Transverse colon (tissue), 4 donors: ENCODE measurements around the gene MYBPC1. TPM values are rescaled to one million over a fixed set of nuclear protein-coding genes. Genes with fewer than 3 reads are reported as not detected.
"Not testable (repeated sequence)": the region's sequence is repeated elsewhere in the genome, so short reads cannot be mapped to it uniquely, and the experiment has no call there.

Experiments used
- DNase-seq: peaks from one replicate; pipeline ENCODE4 v3.0.0-alpha.2; 2019
- H3K27ac ChIP-seq, 4 donors: fragments of 200-600 bp; sonication (generic); 2 replicates each; pipeline ENCODE4 v1.5.1; 2016 to 2018; ENCODE audit warnings: inconsistent platforms in 4 of 4
- H3K27me3 ChIP-seq: fragments of 200-600 bp; sonication (generic); 2 replicates; pipeline ENCODE4 v1.5.1; 2017; ENCODE audit warnings: inconsistent platforms
- H3K36me3 ChIP-seq, 4 donors: fragments of 200-600 bp; sonication (generic); 2 replicates each; pipeline ENCODE4 v1.5.1; 2017 to 2019; ENCODE audit warnings: inconsistent platforms in 4 of 4
- H3K4me1 ChIP-seq, 4 donors: fragments of 200-600 bp; sonication (generic); 2 replicates each; pipeline ENCODE4 v1.5.1; 2017 to 2020; ENCODE audit warnings: inconsistent platforms in 4 of 4
- H3K4me3 ChIP-seq, 4 donors: fragments of 200-600 bp; sonication (generic); 1 replicate in 1 of 4; 2 replicates in 3 of 4; pipeline versions ENCODE4 v1.5.1 to v1.6.1; 2017 to 2019; ENCODE audit warnings: inconsistent platforms in 4 of 4
- H3K9me3 ChIP-seq, 2 donors: fragments of 200-600 bp; sonication (generic); 2 replicates each; pipeline ENCODE4 v1.5.1; 2017 to 2019; ENCODE audit warnings: inconsistent platforms in 2 of 2
- CTCF ChIP-seq, 5 experiments: fragments of 200-600 bp in 3 of 5; fragments of 450-650 bp in 2 of 5; sonication (generic) in 3 of 5; IDR thresholded peaks; 1 replicate in 2 of 5; 2 replicates in 3 of 5; pipeline ENCODE4 v1.5.1; 2016 to 2017; ENCODE audit warnings: antibody characterized with exemption in 5 of 5, inconsistent platforms in 3 of 5, mild to moderate bottlenecking in 2 of 5, moderate library complexity in 1 of 5
- EP300 ChIP-seq: sonication (generic); formaldehyde crosslinking; IDR thresholded peaks from one replicate; pipeline ENCODE4 v1.6.1; 2017; ENCODE audit warnings: antibody characterized with exemption, low read depth
- POLR2A ChIP-seq: fragments of 450-650 bp; IDR thresholded peaks from one replicate; pipeline ENCODE4 v1.6.1; 2016; ENCODE audit warnings: antibody characterized with exemption, mild to moderate bottlenecking, moderate library complexity
- POLR2AphosphoS5 ChIP-seq, 3 donors: sonication (generic); formaldehyde crosslinking; IDR thresholded peaks; one replicate each; pipeline ENCODE4 v1.6.1; 2016; ENCODE audit warnings: antibody characterized with exemption in 3 of 3
- WGBS, 2 donors: methylation state at CpG; one replicate each; pipeline ENCODE4 v1.1.5; 2018; ENCODE audit warnings: low coverage in 1 of 2; 5-methylcytosine and 5-hydroxymethylcytosine counted together
- in situ Hi-C, 4 donors: fragments of 200-750 bp; cut with MboI; loops; one replicate each; pipeline versions ENCODE4 v1.15.0 to v1.15.1; 2017; ENCODE audit warnings: low sequenced_read_pairs in 3 of 4, low pct_ligation_motif_present in 1 of 4, low pct_unique_long_range_greater_than_20kb in 1 of 4
- intact Hi-C: fragments of 100-400 bp; cut with DNase I; formaldehyde crosslinking; loops from one replicate; pipeline ENCODE4 v1.15.1; 2023; ENCODE audit warnings: low total_unique reads
- total RNA-seq, 4 donors: library from RNA; depleted of rRNA; stranded (reverse); fragments of >200 nt; gene quantifications; one replicate each; pipeline ENCODE4 v1.1.0, GENCODE V29; 2016

MYBPC1 gene
- total RNA-seq, 4 donors from 2014 or later = 151 to 247 (median 182) TPM; not detected in 1

- TF ChIP-seq POLR2AphosphoS5 (IDR thresholded peaks at IDR 0.05) (no peak), EP300 (no peak), POLR2A (no peak), CTCF (IDR thresholded peaks at IDR 0.05) (no peak)
- H3K27ac ChIP-seq = no peak overlapping the region
Observed at GRCh38 chr12:101557094-101557493, 37.7 kb upstream of the MYBPC1 start.

GRCh38 chr12:101558726-101559125 lies 36.0 kb upstream of the MYBPC1 start:
- H3K4me3 ChIP-seq, intact Hi-C loops: not testable (repeated sequence)
- 75 to 93% methylated on average over 1 to 7 of the region's 7 CpGs for WGBS, 2 donors

More at GRCh38 chr12:101557094-101557493, 37.7 kb upstream of the MYBPC1 start:
- intact Hi-C loops (no loop called here), in situ Hi-C loops (loop anchor here in 1 of 4 donors (25.0 kb wide), 1 partner anchor 205 kb away; no protein-coding TSS in a partner anchor)
- no peaks in the 10 kb centered on the region for H3K27me3 ChIP-seq
- H3K4me3 ChIP-seq = no peak overlapping the region
- WGBS, 2 donors = 70 to 78% methylated on average over 4 of the region's 4 CpGs
- H3K9me3 ChIP-seq = no peaks in the 10 kb centered on the region
- DNase-seq = no peak
- H3K4me1 ChIP-seq = no peaks in the 10 kb centered on the region
- no peaks in the 10 kb centered on the region for H3K36me3 ChIP-seq

GRCh38 chr12:101563212-101563611 lies 31.6 kb upstream of the MYBPC1 start:
- Histone ChIP-seq H3K9me3 (no peaks in the 10 kb centered on the region), H3K27ac (no peak overlapping the region), H3K4me3 (no peak overlapping the region), H3K36me3 (no peaks in the 10 kb centered on the region), H3K4me1 (no peaks in the 10 kb centered on the region), H3K27me3 (no peaks in the 10 kb centered on the region)
- intact Hi-C loops = no loop called here
- DNase-seq = no peak
- TF ChIP-seq CTCF (IDR thresholded peaks at IDR 0.05) (no peak), POLR2A (no peak), EP300 (no peak), POLR2AphosphoS5 (IDR thresholded peaks at IDR 0.05) (no peak)
- in situ Hi-C loops = loop anchor here in 1 of 4 donors (25.0 kb wide), 1 partner anchor 199 kb away; no protein-coding TSS in a partner anchor
- 18 to 92% methylated on average over 1 of the region's 1 CpG for WGBS, 2 donors

More at GRCh38 chr12:101558726-101559125, 36.0 kb upstream of the MYBPC1 start:
- not testable (repeated sequence) for H3K27ac ChIP-seq, H3K9me3 ChIP-seq, H3K27me3 ChIP-seq, DNase-seq, H3K4me1 ChIP-seq, H3K36me3 ChIP-seq
- in situ Hi-C loops = loop anchor here in 1 of 4 donors (25.0 kb wide), 1 partner anchor 204 kb away; no protein-coding TSS in a partner anchor

- Histone ChIP-seq H3K27ac (no peak overlapping the region), H3K4me1 (peaks cover 0 to 9% (median 0%) of the 10 kb centered on the region in 4 donors), H3K4me3 (no peak overlapping the region), H3K36me3 (no peaks in the 10 kb centered on the region), H3K27me3 (no peaks in the 10 kb centered on the region), H3K9me3 (no peaks in the 10 kb centered on the region)
- in situ Hi-C loops = loop anchor here in 1 of 4 donors (25.0 kb wide), 1 partner anchor 197 kb away; no protein-coding TSS in a partner anchor
- intact Hi-C loops = no loop called here
- no peak for DNase-seq
- 48 to 50% methylated on average over 2 of the region's 2 CpGs for WGBS, 2 donors
- no peak for TF ChIP-seq EP300
- TF ChIP-seq CTCF (IDR thresholded peaks at IDR 0.05) = no peak
- no peak for TF ChIP-seq POLR2AphosphoS5 (IDR thresholded peaks at IDR 0.05)
- no peak for TF ChIP-seq POLR2A
Observed at GRCh38 chr12:101564912-101565311, 29.9 kb upstream of the MYBPC1 start.

- H3K4me1 ChIP-seq = peaks cover 0 to 14% (median 2%) of the 10 kb centered on the region in 4 donors
- no peaks in the 10 kb centered on the region for H3K9me3 ChIP-seq
- in situ Hi-C loops (loop anchor here in 1 of 4 donors (25.0 kb wide), 1 partner anchor 196 kb away; no protein-coding TSS in a partner anchor), intact Hi-C loops (no loop called here)
- H3K27me3 ChIP-seq = no peaks in the 10 kb centered on the region
- H3K36me3 ChIP-seq = no peaks in the 10 kb centered on the region
- WGBS, 2 donors = 56 to 65% methylated on average over 4 of the region's 4 CpGs
- DNase-seq = no peak
- H3K27ac ChIP-seq = no peak overlapping the region
- TF ChIP-seq POLR2AphosphoS5 (IDR thresholded peaks at IDR 0.05) (no peak), POLR2A (no peak), EP300 (no peak), CTCF (IDR thresholded peaks at IDR 0.05) (no peak)
- no peak overlapping the region for H3K4me3 ChIP-seq
Observed at GRCh38 chr12:101566318-101566717, 28.5 kb upstream of the MYBPC1 start.
